ENCODE data around the gene QSOX2.

The QSOX2 gene

GRCh38 chr9:136275655-136276429, 30.2 kb upstream of the QSOX2 start:
- TF ChIP-seq CTCF (IDR thresholded peaks at IDR 0.05; ENCODE audit: control insufficient read depth, extremely low read depth, insufficient read depth): no peak
- no peak for DNase-seq (ENCODE audit: low read depth)
- H3K4me3 ChIP-seq (ENCODE audit: low read depth, low read length): no peak overlapping the region

- TF ChIP-seq CTCF (IDR thresholded peaks at IDR 0.05; ENCODE audit: control insufficient read depth, extremely low read depth, insufficient read depth): no peak
- DNase-seq (ENCODE audit: low read depth): no peak
- H3K4me3 ChIP-seq (ENCODE audit: low read depth, low read length): no peak overlapping the region
Measured at GRCh38 chr9:136274786-136275654, 29.4 kb upstream of the QSOX2 start.

- no peak for DNase-seq (ENCODE audit: low read depth)
- no peak overlapping the region for H3K4me3 ChIP-seq (ENCODE audit: low read depth, low read length)
- TF ChIP-seq CTCF (IDR thresholded peaks at IDR 0.05; ENCODE audit: control insufficient read depth, extremely low read depth, insufficient read depth): no peak
Measured at GRCh38 chr9:136273921-136274785, 28.5 kb upstream of the QSOX2 start.

GRCh38 chr9:136273244-136273865, 27.7 kb upstream of the QSOX2 start:
- no peak for DNase-seq (ENCODE audit: low read depth)
- H3K4me3 ChIP-seq (ENCODE audit: low read depth, low read length): no peak overlapping the region
- TF ChIP-seq CTCF (IDR thresholded peaks at IDR 0.05; ENCODE audit: control insufficient read depth, extremely low read depth, insufficient read depth): no peak

GRCh38 chr9:136270173-136270705, 24.6 kb upstream of the QSOX2 start:
- TF ChIP-seq CTCF (IDR thresholded peaks at IDR 0.05; ENCODE audit: control insufficient read depth, extremely low read depth, insufficient read depth): no peak
- DNase-seq (ENCODE audit: low read depth): no peak
- no peak overlapping the region for H3K4me3 ChIP-seq (ENCODE audit: low read depth, low read length)

GRCh38 chr9:136268735-136269134, 23.1 kb upstream of the QSOX2 start:
- TF ChIP-seq CTCF (IDR thresholded peaks at IDR 0.05; ENCODE audit: control insufficient read depth, extremely low read depth, insufficient read depth): no peak
- DNase-seq (ENCODE audit: low read depth): no peak
- H3K4me3 ChIP-seq (ENCODE audit: low read depth, low read length): no peak overlapping the region
